Tibial artery (tissue), 4 donors: ENCODE data around the gene RNASE13.

Source experiments
- DNase-seq, 2 donors: peaks; one replicate each; pipeline ENCODE4 v3.0.0-alpha.2; 2019
- H3K27ac ChIP-seq, 2 donors: fragments of 200-600 bp; sonication (generic) in 1 of 2; 1 replicate in 1 of 2; 2 replicates in 1 of 2; pipeline ENCODE4 v1.5.1; 2018 to 2019; ENCODE audit warnings: mild to moderate bottlenecking in 1 of 2
- H3K27me3 ChIP-seq, 2 donors: fragments of 200-600 bp; sonication (generic) in 1 of 2; one replicate each; pipeline versions ENCODE4 v1.5.1 to v1.6.0; 2016 to 2019
- H3K36me3 ChIP-seq, 3 donors: fragments of 200-600 bp; sonication (generic) in 2 of 3; one replicate each; pipeline ENCODE4 v1.5.1; 2016 to 2019; ENCODE audit warnings: mild to moderate bottlenecking in 2 of 3
- H3K4me1 ChIP-seq, 4 donors: fragments of 200-600 bp; sonication (generic) in 2 of 4; 1 replicate in 3 of 4; 2 replicates in 1 of 4; pipeline ENCODE4 v1.5.1; 2016 to 2019
- H3K4me3 ChIP-seq, 2 donors: fragments of 200-600 bp; sonication (generic) in 1 of 2; 1 replicate in 1 of 2; 2 replicates in 1 of 2; pipeline ENCODE4 v1.5.1; 2018 to 2019; ENCODE audit warnings: mild to moderate bottlenecking in 2 of 2
- H3K9me3 ChIP-seq, 3 donors: fragments of 200-600 bp; sonication (generic) in 1 of 3; one replicate each; pipeline ENCODE4 v1.5.1; 2016 to 2019
- CTCF ChIP-seq, 2 experiments: fragments of 200-600 bp in 1 of 2; fragments of 450-650 bp in 1 of 2; IDR thresholded peaks; one replicate each; pipeline ENCODE4 v1.5.1; 2017 to 2019; ENCODE audit warnings: antibody characterized with exemption in 2 of 2, mild to moderate bottlenecking in 1 of 2, moderate library complexity in 1 of 2
- intact Hi-C: fragments of 100-400 bp; cut with DNase I; formaldehyde crosslinking; loops from one replicate; pipeline ENCODE4 v1.15.0; 2023; ENCODE audit warnings: low total_unique reads

The RNASE13 gene

GRCh38 chr14:21030531-21030930 lies 4.1 kb downstream of the RNASE13 start:
- peaks cover 6 to 19% (median 16%) of the 10 kb centered on the region in 4 donors for H3K4me1 ChIP-seq
- no peak for TF ChIP-seq CTCF (IDR thresholded peaks at IDR 0.05)
- no peak overlapping the region for H3K4me3 ChIP-seq
- H3K27me3 ChIP-seq, result no peaks in the 10 kb centered on the region
- H3K9me3 ChIP-seq, result no peaks in the 10 kb centered on the region
- H3K36me3 ChIP-seq, result no peaks in the 10 kb centered on the region
- no peak overlapping the region for H3K27ac ChIP-seq
- intact Hi-C loops, result no loop called here
- DNase-seq, result no peak

- Histone ChIP-seq H3K4me1 (peaks cover 6 to 21% (median 17%) of the 10 kb centered on the region in 4 donors), H3K9me3 (no peaks in the 10 kb centered on the region), H3K4me3 (no peak within 1 kb of the TSS), H3K27me3 (no peaks in the 10 kb centered on the region), H3K36me3 (no peaks in the 10 kb centered on the region), H3K27ac (no peak within 1 kb of the TSS)
- TF ChIP-seq CTCF (IDR thresholded peaks at IDR 0.05), result no peak
- no peak for DNase-seq
- intact Hi-C loops, result no loop called here
These were observed 4.7 kb downstream of the RNASE13 start, which contains the start of gene TPPP2 for GRCh38 chr14:21029917-21030316. TSS of gene TPPP2 (plus strand) at chr14:21030217. CDS start at chr14:21030582, 365 bp downstream.

- intact Hi-C loops, result no loop called here
- H3K27ac ChIP-seq, result peak overlapping the region; percentile 96 to 97
- H3K4me3 ChIP-seq, result no peak overlapping the region
These were observed 7.7 kb downstream of the RNASE13 start for GRCh38 chr14:21026988-21027315.

GRCh38 chr14:21026274-21026987 lies 8.2 kb downstream of the RNASE13 start:
- Histone ChIP-seq H3K4me3 (peak overlapping the region; percentile 86 to 96), H3K27ac (peak overlapping the region; percentile 96 to 97), H3K36me3 (peaks cover 5 to 11% (median 8%) of the 10 kb centered on the region in 3 donors), H3K27me3 (no peaks in the 10 kb centered on the region), H3K4me1 (peaks cover 6 to 47% (median 33%) of the 10 kb centered on the region in 4 donors), H3K9me3 (no peaks in the 10 kb centered on the region)
- no peak for DNase-seq
- intact Hi-C loops, result no loop called here
- TF ChIP-seq CTCF (IDR thresholded peaks at IDR 0.05), result no peak

More at GRCh38 chr14:21026988-21027315, 7.7 kb downstream of the RNASE13 start:
- Histone ChIP-seq H3K4me1 (peaks cover 6 to 45% (median 33%) of the 10 kb centered on the region in 4 donors), H3K27me3 (no peaks in the 10 kb centered on the region), H3K9me3 (no peaks in the 10 kb centered on the region), H3K36me3 (peaks cover 0 to 6% (median 3%) of the 10 kb centered on the region in 3 donors)
- no peak for DNase-seq
- no peak for TF ChIP-seq CTCF (IDR thresholded peaks at IDR 0.05)

GRCh38 chr14:21025371-21026273 lies 9.0 kb downstream of the RNASE13 start:
- Histone ChIP-seq H3K36me3 (peaks cover 12 to 19% (median 13%) of the 10 kb centered on the region in 3 donors), H3K27me3 (no peaks in the 10 kb centered on the region), H3K4me3 (peak overlapping the region; percentile 86 to 96), H3K4me1 (peaks cover 6 to 47% (median 33%) of the 10 kb centered on the region in 4 donors), H3K9me3 (no peaks in the 10 kb centered on the region), H3K27ac (peak overlapping the region; percentile 96 to 97)
- peak in 1 of 2 experiments; percentile 7 for TF ChIP-seq CTCF (IDR thresholded peaks at IDR 0.05)
- intact Hi-C loops, result no loop called here
- DNase-seq, result peak; percentile 76 to 86
